GM19025 (cell line): ENCODE data around the gene AP1S1.

Experiments
- ATAC-seq: cut with Tn5 transposase; IDR thresholded peaks from one replicate; pipeline ENCODE4 v1.9.1; 2021; ENCODE audit warnings: mild to moderate bottlenecking, low read depth, moderate library complexity; ENCODE audit not compliant: unreplicated experiment

The AP1S1 gene

GRCh38 chr7:101169838-101170551 is 15.7 kb downstream of the AP1S1 start:
- no peak for ATAC-seq

GRCh38 chr7:101170617-101171441 is 16.6 kb downstream of the AP1S1 start:
- ATAC-seq, result no peak

- no peak for ATAC-seq
These were observed 17.2 kb downstream of the AP1S1 start for GRCh38 chr7:101171442-101171837.

- ATAC-seq, result no peak
These were observed 18.0 kb downstream of the AP1S1 start for GRCh38 chr7:101172005-101172853.

GRCh38 chr7:101172854-101173751 is 18.8 kb downstream of the AP1S1 start:
- ATAC-seq, result no peak

- no peak for ATAC-seq
These were observed 19.5 kb downstream of the AP1S1 start for GRCh38 chr7:101173752-101174244.

- ATAC-seq, result no peak
These were observed 20.1 kb downstream of the AP1S1 start for GRCh38 chr7:101174322-101174854.

- no peak for ATAC-seq
These were observed 21.4 kb downstream of the AP1S1 start for GRCh38 chr7:101175664-101176063.

- no peak for ATAC-seq
These were observed 23.4 kb downstream of the AP1S1 start for GRCh38 chr7:101177644-101178043.

GRCh38 chr7:101179117-101179516 is 24.8 kb downstream of the AP1S1 start:
- ATAC-seq, result no peak

- ATAC-seq, result no peak
These were observed 25.4 kb downstream of the AP1S1 start for GRCh38 chr7:101179713-101180112.

GRCh38 chr7:101180130-101180755 is 26.0 kb downstream of the AP1S1 start, which contains the start of gene NAT16:
Gene NAT16, minus strand, starts transcription at chr7:101180293. Its CDS starts 5,486 bp downstream, at chr7:101174807.
- no peak for ATAC-seq

GRCh38 chr7:101185258-101185839 is 31.1 kb downstream of the AP1S1 start:
- no peak for ATAC-seq

- ATAC-seq, result no peak
These were observed 31.9 kb downstream of the AP1S1 start for GRCh38 chr7:101186194-101186593.

GRCh38 chr7:101186844-101187428 is 32.7 kb downstream of the AP1S1 start:
- no peak for ATAC-seq

- ATAC-seq, result no peak
These were observed 34.8 kb downstream of the AP1S1 start for GRCh38 chr7:101189109-101189508.

- no peak for ATAC-seq
These were observed 41.6 kb downstream of the AP1S1 start for GRCh38 chr7:101195884-101196283.

- no peak for ATAC-seq
These were observed 43.7 kb downstream of the AP1S1 start for GRCh38 chr7:101197991-101198390.
